HEK293 (cell line): ENCODE results near the gene MYBPH.

Experiments used
- CTCF ChIA-PET: fragments of 350-600 bp; formaldehyde crosslinking; extraction: SDS; loops from one replicate; lab custom pipeline; 2021; ENCODE audit warnings: antibody characterized with exemption; lab: Yijun Ruan, JAX
- POLR2A ChIA-PET: fragments of 300-600 bp; formaldehyde crosslinking; extraction: SDS; loops from one replicate; lab custom pipeline; 2020; ENCODE audit warnings: antibody characterized with exemption, inconsistent platforms; lab: Yijun Ruan, JAX
- H3K27ac ChIP-seq: fragments of 200-500 bp; sonication (Bioruptor generic); 2 replicates; pipeline ENCODE4 v1.5.1; 2014; ENCODE audit warnings: low read depth, low read length, control low read depth, inconsistent platforms; ENCODE audit errors: extremely low read depth
- H3K36me3 ChIP-seq, 2 experiments: fragments of 200-500 bp in 1 of 2; sonication (Bioruptor generic) in 1 of 2; 1 replicate in 1 of 2; 2 replicates in 1 of 2; pipeline ENCODE4 v1.5.1; 2014 to 2017; ENCODE audit warnings: inconsistent platforms in 2 of 2, low read length in 2 of 2; ENCODE audit not compliant: control insufficient read depth in 2 of 2, insufficient read depth in 1 of 2
- H3K4me1 ChIP-seq: fragments of 200-500 bp; sonication (Bioruptor generic); 2 replicates; pipeline ENCODE4 v1.5.1; 2014; ENCODE audit warnings: mild to moderate bottlenecking, low read length, inconsistent platforms; ENCODE audit not compliant: control insufficient read depth, insufficient read depth
- H3K4me3 ChIP-seq: 2 replicates; pipeline ENCODE4 v1.5.1; 2011; ENCODE audit warnings: low read depth, mild to moderate bottlenecking, control low read depth, low read length, moderate library complexity
- H3K9me3 ChIP-seq: fragments of 200-500 bp; sonication (Bioruptor generic); 2 replicates; pipeline ENCODE4 v1.5.1; 2014; ENCODE audit warnings: low read depth, low read length, inconsistent platforms; ENCODE audit not compliant: control insufficient read depth, insufficient read depth
- KLF8 ChIP-seq: fragments of 450-650 bp; formaldehyde crosslinking; IDR thresholded peaks from 2 replicates; pipeline ENCODE4 v1.5.1; 2016; ENCODE audit warnings: missing biosample characterization, missing genetic modification characterization
- MEIS1 ChIP-seq: sonication (generic); formaldehyde crosslinking; IDR thresholded peaks from 2 replicates; pipeline ENCODE4 v1.8.1; 2022; ENCODE audit warnings: missing genetic modification reagents, mild to moderate bottlenecking, borderline replicate concordance
- MYNN ChIP-seq: fragments of 450-650 bp; formaldehyde crosslinking; IDR thresholded peaks from 2 replicates; pipeline ENCODE4 v1.5.1; 2016; ENCODE audit warnings: missing biosample characterization, missing genetic modification characterization, borderline replicate concordance
- MZF1 ChIP-seq: fragments of 450-650 bp; formaldehyde crosslinking; IDR thresholded peaks from 2 replicates; pipeline ENCODE4 v1.5.1; 2017; ENCODE audit warnings: missing biosample characterization, missing genetic modification characterization, borderline replicate concordance
- OSR2 ChIP-seq: fragments of 450-650 bp; formaldehyde crosslinking; IDR thresholded peaks from 2 replicates; pipeline ENCODE4 v1.5.1; 2016; ENCODE audit warnings: missing biosample characterization, missing genetic modification characterization
- RBAK ChIP-seq: fragments of 450-650 bp; formaldehyde crosslinking; IDR thresholded peaks from 2 replicates; pipeline ENCODE4 v1.5.1; 2016; ENCODE audit warnings: missing biosample characterization, missing genetic modification characterization
- SCRT1 ChIP-seq: fragments of 450-650 bp; formaldehyde crosslinking; IDR thresholded peaks from 2 replicates; pipeline ENCODE4 v1.5.1; 2016; ENCODE audit warnings: missing biosample characterization, missing genetic modification characterization, borderline replicate concordance
- SP3 ChIP-seq: fragments of 450-650 bp; formaldehyde crosslinking; IDR thresholded peaks from 2 replicates; pipeline ENCODE4 v1.5.1; 2016; ENCODE audit warnings: missing biosample characterization, missing genetic modification characterization
- YY2 ChIP-seq: fragments of 450-650 bp; formaldehyde crosslinking; IDR thresholded peaks from 2 replicates; pipeline ENCODE4 v1.5.1; 2016; ENCODE audit warnings: missing biosample characterization, missing genetic modification characterization
- ZFP37 ChIP-seq: fragments of 450-650 bp; formaldehyde crosslinking; IDR thresholded peaks from 2 replicates; pipeline ENCODE4 v1.5.1; 2016; ENCODE audit warnings: missing biosample characterization, missing genetic modification characterization
- ZNF184 ChIP-seq: fragments of 450-650 bp; IDR thresholded peaks from 2 replicates; pipeline ENCODE4 v1.5.1; 2018; ENCODE audit warnings: missing biosample characterization, mild to moderate bottlenecking, missing genetic modification characterization
- ZNF23 ChIP-seq: fragments of 450-650 bp; formaldehyde crosslinking; IDR thresholded peaks from 2 replicates; pipeline ENCODE4 v1.5.1; 2016; ENCODE audit warnings: missing biosample characterization, missing genetic modification characterization, borderline replicate concordance
- ZNF311 ChIP-seq: fragments of 450-650 bp; formaldehyde crosslinking; IDR thresholded peaks from 2 replicates; pipeline ENCODE4 v1.5.1; 2017; ENCODE audit warnings: missing biosample characterization, missing genetic modification characterization, borderline replicate concordance
- ZNF341 ChIP-seq: fragments of 450-650 bp; formaldehyde crosslinking; IDR thresholded peaks from 2 replicates; pipeline ENCODE4; 2016; ENCODE audit warnings: low read depth, missing biosample characterization, missing genetic modification characterization
- ZNF350 ChIP-seq: fragments of 450-650 bp; formaldehyde crosslinking; IDR thresholded peaks from 2 replicates; pipeline ENCODE4 v1.5.0; 2017; ENCODE audit warnings: missing biosample characterization, mild to moderate bottlenecking, missing genetic modification characterization
- ZNF544 ChIP-seq: fragments of 450-650 bp; formaldehyde crosslinking; IDR thresholded peaks from 2 replicates; pipeline ENCODE4 v1.5.0; 2017; ENCODE audit warnings: missing biosample characterization, missing genetic modification characterization
- ZNF548 ChIP-seq: fragments of 450-650 bp; formaldehyde crosslinking; IDR thresholded peaks from 2 replicates; pipeline ENCODE4 v1.5.1; 2016; ENCODE audit warnings: missing biosample characterization, missing genetic modification characterization
- ZNF549 ChIP-seq: fragments of 450-650 bp; IDR thresholded peaks from 2 replicates; pipeline ENCODE4 v1.5.1; 2018; ENCODE audit warnings: missing biosample characterization, missing genetic modification characterization, mild to moderate bottlenecking, inconsistent platforms, moderate library complexity
- ZNF777 ChIP-seq: fragments of 450-650 bp; formaldehyde crosslinking; IDR thresholded peaks from 2 replicates; pipeline ENCODE4 v1.5.1; 2017; ENCODE audit warnings: missing biosample characterization, missing genetic modification characterization, borderline replicate concordance
- ZNF791 ChIP-seq: fragments of 450-650 bp; formaldehyde crosslinking; IDR thresholded peaks from 2 replicates; pipeline ENCODE4 v1.5.1; 2016; ENCODE audit warnings: missing biosample characterization, missing genetic modification characterization
- ZNF843 ChIP-seq: fragments of 450-650 bp; formaldehyde crosslinking; IDR thresholded peaks from 2 replicates; pipeline ENCODE4 v1.5.1; 2016; ENCODE audit warnings: missing biosample characterization, missing genetic modification characterization
- TF ChIP-seq, protein P1 (sequence below): fragments of 450-650 bp; formaldehyde crosslinking; IDR thresholded peaks from 2 replicates; pipeline ENCODE4 v1.5.1; 2017; ENCODE audit warnings: missing biosample characterization, missing genetic modification characterization
- TF ChIP-seq, protein P2 (sequence below): fragments of 450-650 bp; formaldehyde crosslinking; IDR thresholded peaks from 2 replicates; pipeline ENCODE4 v1.5.1; 2016; ENCODE audit warnings: missing biosample characterization, missing genetic modification characterization
- TF ChIP-seq, protein P3 (sequence below): fragments of 450-650 bp; formaldehyde crosslinking; IDR thresholded peaks from 2 replicates; pipeline ENCODE4 v1.5.1; 2016; ENCODE audit warnings: missing biosample characterization, missing genetic modification characterization
- TF ChIP-seq, protein P4 (sequence below): fragments of 450-650 bp; formaldehyde crosslinking; IDR thresholded peaks from 2 replicates; pipeline ENCODE4 v1.5.1; 2017; ENCODE audit warnings: missing biosample characterization, missing genetic modification characterization

Gene MYBPH

GRCh38 chr1:203199002-203199401 lies 23.4 kb upstream of the MYBPH start:
- POLR2A ChIA-PET: no interaction called here
- no peak overlapping the region for H3K4me3 ChIP-seq
- no peaks in the 10 kb centered on the region for H3K9me3 ChIP-seq
- TF ChIP-seq ZNF791 (no peak), ZNF544 (no peak), SP3 (no peak), MYNN (no peak), ZNF548 (tag by site-specific recombination) (no peak), RBAK (tag by site-specific recombination) (no peak), ZNF549 (tag by site-specific recombination) (no peak), YY2 (no peak), MEIS1 (CRISPR knock-in tag) (no peak), KLF8 (tag by site-specific recombination) (no peak), ZFP37 (tag by site-specific recombination) (no peak), OSR2 (tag by site-specific recombination) (no peak), ZNF843 (tag by site-specific recombination) (no peak), ZNF777 (no peak)
- TF ChIP-seq, protein P1, sequence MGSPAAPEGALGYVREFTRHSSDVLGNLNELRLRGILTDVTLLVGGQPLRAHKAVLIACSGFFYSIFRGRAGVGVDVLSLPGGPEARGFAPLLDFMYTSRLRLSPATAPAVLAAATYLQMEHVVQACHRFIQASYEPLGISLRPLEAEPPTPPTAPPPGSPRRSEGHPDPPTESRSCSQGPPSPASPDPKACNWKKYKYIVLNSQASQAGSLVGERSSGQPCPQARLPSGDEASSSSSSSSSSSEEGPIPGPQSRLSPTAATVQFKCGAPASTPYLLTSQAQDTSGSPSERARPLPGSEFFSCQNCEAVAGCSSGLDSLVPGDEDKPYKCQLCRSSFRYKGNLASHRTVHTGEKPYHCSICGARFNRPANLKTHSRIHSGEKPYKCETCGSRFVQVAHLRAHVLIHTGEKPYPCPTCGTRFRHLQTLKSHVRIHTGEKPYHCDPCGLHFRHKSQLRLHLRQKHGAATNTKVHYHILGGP: no peak
- TF ChIP-seq, protein P2, sequence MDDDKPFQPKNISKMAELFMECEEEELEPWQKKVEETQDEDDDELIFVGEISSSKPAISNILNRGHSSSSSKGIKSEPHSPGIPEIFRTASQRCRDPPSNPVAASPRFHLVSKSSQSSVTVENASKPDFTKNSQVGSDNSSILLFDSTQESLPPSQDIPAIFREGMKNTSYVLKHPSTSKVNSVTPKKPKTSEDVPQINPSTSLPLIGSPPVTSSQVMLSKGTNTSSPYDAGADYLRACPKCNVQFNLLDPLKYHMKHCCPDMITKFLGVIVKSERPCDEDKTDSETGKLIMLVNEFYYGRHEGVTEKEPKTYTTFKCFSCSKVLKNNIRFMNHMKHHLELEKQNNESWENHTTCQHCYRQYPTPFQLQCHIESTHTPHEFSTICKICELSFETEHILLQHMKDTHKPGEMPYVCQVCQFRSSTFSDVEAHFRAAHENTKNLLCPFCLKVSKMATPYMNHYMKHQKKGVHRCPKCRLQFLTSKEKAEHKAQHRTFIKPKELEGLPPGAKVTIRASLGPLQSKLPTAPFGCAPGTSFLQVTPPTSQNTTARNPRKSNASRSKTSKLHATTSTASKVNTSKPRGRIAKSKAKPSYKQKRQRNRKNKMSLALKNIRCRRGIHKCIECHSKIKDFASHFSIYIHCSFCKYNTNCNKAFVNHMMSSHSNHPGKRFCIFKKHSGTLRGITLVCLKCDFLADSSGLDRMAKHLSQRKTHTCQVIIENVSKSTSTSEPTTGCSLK (tag by site-specific recombination): no peak
- TF ChIP-seq, all 188 proteins: peak for 0
- H3K27ac ChIP-seq: no peak overlapping the region
- H3K4me1 ChIP-seq: no peaks in the 10 kb centered on the region
- CTCF ChIA-PET: interaction anchor here (0.7 to 2.8 kb wide), 3 partner anchors 27 to 159 kb away, joined by 4 to 11 read pairs (median 6); no protein-coding TSS in a partner anchor
- no peaks in the 10 kb centered on the region for H3K36me3 ChIP-seq

DNA sequence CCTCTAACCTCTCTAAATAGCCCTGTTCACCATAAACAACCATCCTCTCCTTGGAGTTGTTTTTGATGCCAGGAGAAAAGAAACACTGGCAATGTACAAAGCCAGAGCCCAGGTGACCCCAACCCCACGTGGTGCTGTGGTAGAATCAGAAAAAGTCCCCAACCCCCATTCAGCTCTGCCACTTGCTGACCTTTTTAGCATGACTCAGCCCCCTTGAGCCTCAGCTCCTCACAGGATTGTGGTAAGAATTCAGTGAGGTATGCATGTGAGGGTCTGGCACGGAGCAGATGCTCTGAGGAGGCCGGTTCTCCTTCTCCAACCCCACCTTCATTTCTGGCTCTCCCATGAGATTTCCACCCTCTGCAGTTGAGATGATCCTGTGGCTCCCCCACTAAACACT lies 22.0 kb upstream of the MYBPH start:
- Histone ChIP-seq H3K4me1 (no peaks in the 10 kb centered on the region), H3K4me3 (no peak overlapping the region), H3K27ac (no peak overlapping the region), H3K36me3 (no peaks in the 10 kb centered on the region), H3K9me3 (no peaks in the 10 kb centered on the region)
- POLR2A ChIA-PET: no interaction called here
- CTCF ChIA-PET: interaction anchor here (0.6 to 2.8 kb wide), 4 partner anchors 35 to 157 kb away, joined by 3 to 6 read pairs (median 4); no protein-coding TSS in a partner anchor
- TF ChIP-seq ZNF23 (tag by site-specific recombination): no peak
- no peak for TF ChIP-seq ZNF311 (tag by site-specific recombination)
- no peak for TF ChIP-seq ZNF184 (tag by site-specific recombination)
- no peak for TF ChIP-seq ZNF350 (tag by site-specific recombination)
- TF ChIP-seq ZNF341: no peak
- TF ChIP-seq, protein P3, sequence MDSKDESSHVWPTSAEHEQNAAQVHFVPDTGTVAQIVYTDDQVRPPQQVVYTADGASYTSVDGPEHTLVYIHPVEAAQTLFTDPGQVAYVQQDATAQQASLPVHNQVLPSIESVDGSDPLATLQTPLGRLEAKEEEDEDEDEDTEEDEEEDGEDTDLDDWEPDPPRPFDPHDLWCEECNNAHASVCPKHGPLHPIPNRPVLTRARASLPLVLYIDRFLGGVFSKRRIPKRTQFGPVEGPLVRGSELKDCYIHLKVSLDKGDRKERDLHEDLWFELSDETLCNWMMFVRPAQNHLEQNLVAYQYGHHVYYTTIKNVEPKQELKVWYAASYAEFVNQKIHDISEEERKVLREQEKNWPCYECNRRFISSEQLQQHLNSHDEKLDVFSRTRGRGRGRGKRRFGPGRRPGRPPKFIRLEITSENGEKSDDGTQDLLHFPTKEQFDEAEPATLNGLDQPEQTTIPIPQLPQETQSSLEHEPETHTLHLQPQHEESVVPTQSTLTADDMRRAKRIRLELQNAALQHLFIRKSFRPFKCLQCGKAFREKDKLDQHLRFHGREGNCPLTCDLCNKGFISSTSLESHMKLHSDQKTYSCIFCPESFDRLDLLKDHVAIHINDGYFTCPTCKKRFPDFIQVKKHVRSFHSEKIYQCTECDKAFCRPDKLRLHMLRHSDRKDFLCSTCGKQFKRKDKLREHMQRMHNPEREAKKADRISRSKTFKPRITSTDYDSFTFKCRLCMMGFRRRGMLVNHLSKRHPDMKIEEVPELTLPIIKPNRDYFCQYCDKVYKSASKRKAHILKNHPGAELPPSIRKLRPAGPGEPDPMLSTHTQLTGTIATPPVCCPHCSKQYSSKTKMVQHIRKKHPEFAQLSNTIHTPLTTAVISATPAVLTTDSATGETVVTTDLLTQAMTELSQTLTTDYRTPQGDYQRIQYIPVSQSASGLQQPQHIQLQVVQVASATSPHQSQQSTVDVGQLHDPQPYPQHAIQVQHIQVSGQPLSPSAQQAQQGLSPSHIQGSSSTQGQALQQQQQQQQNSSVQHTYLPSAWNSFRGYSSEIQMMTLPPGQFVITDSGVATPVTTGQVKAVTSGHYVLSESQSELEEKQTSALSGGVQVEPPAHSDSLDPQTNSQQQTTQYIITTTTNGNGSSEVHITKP (tag by site-specific recombination): no peak
- TF ChIP-seq, protein P4, sequence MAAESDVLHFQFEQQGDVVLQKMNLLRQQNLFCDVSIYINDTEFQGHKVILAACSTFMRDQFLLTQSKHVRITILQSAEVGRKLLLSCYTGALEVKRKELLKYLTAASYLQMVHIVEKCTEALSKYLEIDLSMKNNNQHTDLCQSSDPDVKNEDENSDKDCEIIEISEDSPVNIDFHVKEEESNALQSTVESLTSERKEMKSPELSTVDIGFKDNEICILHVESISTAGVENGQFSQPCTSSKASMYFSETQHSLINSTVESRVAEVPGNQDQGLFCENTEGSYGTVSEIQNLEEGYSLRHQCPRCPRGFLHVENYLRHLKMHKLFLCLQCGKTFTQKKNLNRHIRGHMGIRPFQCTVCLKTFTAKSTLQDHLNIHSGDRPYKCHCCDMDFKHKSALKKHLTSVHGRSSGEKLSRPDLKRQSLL (tag by site-specific recombination): no peak
- no peak for TF ChIP-seq SCRT1 (tag by site-specific recombination)
- no peak for TF ChIP-seq MZF1 (tag by site-specific recombination)
